Measurements from ENCODE around the gene PLCD4.

- TF ChIP-seq CTCF (IDR thresholded peaks at IDR 0.05; ENCODE audit: insufficient read depth, low read length, poor library complexity, severe bottlenecking) (no peak), EZH2phosphoT487 (conservative IDR thresholded peaks at IDR 0.05; ENCODE audit: low read length) (no peak)
Observed at GRCh38 chr2:218642121-218642656, 34.5 kb downstream of the PLCD4 start.

All from SU-DHL-6 (cell line).